Measurements from ENCODE around the gene CCDC12. TPM values are rescaled to one million over a fixed set of nuclear protein-coding genes. Genes with fewer than 3 reads are reported as not detected.

The CCDC12 gene
- total and polyA plus RNA-seq, 9 of the 15 experiments (the other 6 are each of a cell fraction or from before 2014, with no cell fraction given): 8.9 to 201 (median 86.9) TPM

DNA sequence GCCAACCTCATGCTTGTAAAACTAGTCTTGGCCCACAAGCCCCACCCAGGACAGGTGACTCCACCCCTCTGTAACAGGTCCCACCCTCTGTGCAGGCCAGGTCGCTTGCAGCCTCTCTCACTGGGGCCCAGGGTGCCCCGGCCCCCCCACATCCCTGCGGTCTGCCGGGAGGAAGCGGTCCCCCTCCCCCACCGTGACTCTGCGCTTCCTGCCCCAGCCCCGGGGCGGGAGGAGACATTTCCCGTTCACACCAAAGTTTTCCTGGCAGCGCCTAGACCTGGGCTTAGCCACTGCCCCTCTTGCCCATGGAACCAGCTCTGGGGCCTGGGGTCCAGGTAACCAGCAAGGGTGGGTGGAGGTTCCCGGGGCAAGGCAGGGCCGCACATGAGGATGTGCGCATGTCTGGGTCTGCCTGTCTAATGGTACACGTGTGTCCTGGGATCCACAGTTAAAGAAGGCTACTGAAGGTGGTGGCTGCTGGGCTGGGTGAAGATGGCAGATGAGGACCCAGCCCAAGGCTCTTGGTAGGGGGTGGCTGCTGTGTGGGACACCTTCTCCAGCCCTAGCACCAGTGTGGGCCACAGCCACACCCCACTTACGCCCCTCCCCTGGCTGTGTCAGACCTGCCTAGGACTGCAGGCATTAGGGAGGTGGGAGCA lies 11.3 kb upstream of the CCDC12 start (continued):
- TF ChIP-seq SRSF3 (IDR thresholded peaks at IDR 0.05; ENCODE audit: insufficient read depth, low read length) (0 out of 2 replicates have a peak, but pooled peaks have one; percentile 68), DIDO1 (tag; IDR thresholded peaks at IDR 0.05; ENCODE audit: low read depth) (no peak), ZEB2 (IDR thresholded peaks at IDR 0.05) (peak; percentile 43), GTF2A2 (tag; IDR thresholded peaks at IDR 0.05) (no peak), ZNF146 (CRISPR knock-in tag; IDR thresholded peaks at IDR 0.05; ENCODE audit: unreplicated experiment) (no peak)
- TF ChIP-seq, protein P1, sequence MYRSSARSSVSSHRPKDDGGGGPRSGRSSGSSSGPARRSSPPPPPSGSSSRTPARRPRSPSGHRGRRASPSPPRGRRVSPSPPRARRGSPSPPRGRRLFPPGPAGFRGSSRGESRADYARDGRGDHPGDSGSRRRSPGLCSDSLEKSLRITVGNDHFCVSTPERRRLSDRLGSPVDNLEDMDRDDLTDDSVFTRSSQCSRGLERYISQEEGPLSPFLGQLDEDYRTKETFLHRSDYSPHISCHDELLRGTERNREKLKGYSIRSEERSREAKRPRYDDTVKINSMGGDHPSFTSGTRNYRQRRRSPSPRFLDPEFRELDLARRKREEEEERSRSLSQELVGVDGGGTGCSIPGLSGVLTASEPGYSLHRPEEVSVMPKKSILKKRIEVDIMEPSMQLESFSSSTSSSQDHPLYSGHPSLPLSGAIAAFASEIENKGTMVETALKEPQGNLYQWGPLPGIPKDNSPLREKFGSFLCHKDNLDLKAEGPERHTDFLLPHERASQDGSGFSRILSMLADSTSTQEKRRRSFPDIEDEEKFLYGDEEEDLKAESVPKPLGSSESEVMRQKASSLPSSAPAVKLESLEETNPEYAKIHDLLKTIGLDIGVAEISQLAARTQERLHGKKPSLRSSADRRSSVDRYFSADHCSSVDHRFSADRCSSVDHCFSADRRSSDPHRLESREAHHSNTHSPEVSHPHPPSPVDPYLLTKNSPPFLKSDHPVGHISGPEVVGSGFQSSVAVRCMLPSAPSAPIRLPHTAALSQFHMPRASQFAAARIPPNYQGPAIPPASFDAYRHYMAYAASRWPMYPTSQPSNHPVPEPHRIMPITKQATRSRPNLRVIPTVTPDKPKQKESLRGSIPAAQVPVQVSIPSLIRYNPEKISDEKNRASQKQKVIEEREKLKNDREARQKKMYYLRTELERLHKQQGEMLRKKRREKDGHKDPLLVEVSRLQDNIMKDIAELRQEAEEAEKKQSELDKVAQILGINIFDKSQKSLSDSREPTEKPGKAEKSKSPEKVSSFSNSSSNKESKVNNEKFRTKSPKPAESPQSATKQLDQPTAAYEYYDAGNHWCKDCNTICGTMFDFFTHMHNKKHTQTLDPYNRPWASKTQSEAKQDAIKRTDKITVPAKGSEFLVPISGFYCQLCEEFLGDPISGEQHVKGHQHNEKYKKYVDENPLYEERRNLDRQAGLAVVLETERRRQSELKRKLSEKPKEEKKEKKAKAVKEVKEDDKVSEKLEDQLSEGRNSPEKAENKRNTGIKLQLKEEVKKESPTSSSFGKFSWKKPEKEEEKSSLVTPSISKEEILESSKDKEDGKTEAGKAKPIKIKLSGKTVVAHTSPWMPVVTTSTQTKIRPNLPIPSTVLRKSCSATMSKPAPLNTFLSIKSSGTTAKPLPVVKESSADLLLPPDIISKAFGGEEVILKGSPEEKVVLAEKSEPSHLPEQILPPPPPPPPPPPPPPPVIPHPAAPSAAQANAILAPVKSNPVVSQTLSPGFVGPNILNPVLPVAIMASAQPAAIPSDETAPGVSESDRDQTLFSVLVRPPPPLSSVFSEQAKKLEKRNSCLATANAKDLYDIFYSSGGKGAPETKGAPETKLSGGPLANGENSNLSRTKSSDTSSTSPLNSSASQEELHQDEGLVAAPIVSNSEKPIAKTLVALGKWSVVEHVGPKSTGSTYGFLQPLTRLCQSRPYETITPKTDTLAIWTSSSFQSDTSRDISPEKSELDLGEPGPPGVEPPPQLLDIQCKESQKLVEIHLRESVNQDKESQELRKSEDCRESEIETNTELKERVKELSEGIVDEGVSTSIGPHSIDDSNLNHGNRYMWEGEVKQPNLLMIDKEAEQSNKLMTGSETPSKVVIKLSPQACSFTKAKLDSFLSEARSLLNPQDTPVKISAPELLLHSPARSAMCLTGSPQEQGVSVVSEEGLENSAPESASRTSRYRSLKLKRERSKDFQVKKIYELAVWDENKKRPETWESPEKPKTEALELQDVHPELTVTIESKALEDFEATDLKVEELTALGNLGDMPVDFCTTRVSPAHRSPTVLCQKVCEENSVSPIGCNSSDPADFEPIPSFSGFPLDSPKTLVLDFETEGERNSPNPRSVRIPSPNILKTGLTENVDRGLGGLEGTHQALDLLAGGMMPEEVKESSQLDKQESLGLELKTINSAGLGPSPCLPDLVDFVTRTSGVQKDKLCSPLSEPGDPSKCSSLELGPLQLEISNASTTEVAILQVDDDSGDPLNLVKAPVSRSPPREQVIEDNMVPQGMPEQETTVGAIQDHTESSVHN (IDR thresholded peaks at IDR 0.05; ENCODE audit: borderline replicate concordance in 1 of 2, low read depth in 1 of 2): no peak
- TF ChIP-seq, protein P2, sequence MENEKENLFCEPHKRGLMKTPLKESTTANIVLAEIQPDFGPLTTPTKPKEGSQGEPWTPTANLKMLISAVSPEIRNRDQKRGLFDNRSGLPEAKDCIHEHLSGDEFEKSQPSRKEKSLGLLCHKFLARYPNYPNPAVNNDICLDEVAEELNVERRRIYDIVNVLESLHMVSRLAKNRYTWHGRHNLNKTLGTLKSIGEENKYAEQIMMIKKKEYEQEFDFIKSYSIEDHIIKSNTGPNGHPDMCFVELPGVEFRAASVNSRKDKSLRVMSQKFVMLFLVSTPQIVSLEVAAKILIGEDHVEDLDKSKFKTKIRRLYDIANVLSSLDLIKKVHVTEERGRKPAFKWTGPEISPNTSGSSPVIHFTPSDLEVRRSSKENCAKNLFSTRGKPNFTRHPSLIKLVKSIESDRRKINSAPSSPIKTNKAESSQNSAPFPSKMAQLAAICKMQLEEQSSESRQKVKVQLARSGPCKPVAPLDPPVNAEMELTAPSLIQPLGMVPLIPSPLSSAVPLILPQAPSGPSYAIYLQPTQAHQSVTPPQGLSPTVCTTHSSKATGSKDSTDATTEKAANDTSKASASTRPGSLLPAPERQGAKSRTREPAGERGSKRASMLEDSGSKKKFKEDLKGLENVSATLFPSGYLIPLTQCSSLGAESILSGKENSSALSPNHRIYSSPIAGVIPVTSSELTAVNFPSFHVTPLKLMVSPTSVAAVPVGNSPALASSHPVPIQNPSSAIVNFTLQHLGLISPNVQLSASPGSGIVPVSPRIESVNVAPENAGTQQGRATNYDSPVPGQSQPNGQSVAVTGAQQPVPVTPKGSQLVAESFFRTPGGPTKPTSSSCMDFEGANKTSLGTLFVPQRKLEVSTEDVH (IDR thresholded peaks at IDR 0.05; ENCODE audit: low read depth, partially characterized antibody): peak; percentile 28
- TF ChIP-seq, protein P3, sequence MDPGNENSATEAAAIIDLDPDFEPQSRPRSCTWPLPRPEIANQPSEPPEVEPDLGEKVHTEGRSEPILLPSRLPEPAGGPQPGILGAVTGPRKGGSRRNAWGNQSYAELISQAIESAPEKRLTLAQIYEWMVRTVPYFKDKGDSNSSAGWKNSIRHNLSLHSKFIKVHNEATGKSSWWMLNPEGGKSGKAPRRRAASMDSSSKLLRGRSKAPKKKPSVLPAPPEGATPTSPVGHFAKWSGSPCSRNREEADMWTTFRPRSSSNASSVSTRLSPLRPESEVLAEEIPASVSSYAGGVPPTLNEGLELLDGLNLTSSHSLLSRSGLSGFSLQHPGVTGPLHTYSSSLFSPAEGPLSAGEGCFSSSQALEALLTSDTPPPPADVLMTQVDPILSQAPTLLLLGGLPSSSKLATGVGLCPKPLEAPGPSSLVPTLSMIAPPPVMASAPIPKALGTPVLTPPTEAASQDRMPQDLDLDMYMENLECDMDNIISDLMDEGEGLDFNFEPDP (CRISPR knock-in tag; IDR thresholded peaks at IDR 0.05): 0 out of 2 replicates have a peak, but pooled peaks have one; percentile 42
- TF ChIP-seq, protein P4, sequence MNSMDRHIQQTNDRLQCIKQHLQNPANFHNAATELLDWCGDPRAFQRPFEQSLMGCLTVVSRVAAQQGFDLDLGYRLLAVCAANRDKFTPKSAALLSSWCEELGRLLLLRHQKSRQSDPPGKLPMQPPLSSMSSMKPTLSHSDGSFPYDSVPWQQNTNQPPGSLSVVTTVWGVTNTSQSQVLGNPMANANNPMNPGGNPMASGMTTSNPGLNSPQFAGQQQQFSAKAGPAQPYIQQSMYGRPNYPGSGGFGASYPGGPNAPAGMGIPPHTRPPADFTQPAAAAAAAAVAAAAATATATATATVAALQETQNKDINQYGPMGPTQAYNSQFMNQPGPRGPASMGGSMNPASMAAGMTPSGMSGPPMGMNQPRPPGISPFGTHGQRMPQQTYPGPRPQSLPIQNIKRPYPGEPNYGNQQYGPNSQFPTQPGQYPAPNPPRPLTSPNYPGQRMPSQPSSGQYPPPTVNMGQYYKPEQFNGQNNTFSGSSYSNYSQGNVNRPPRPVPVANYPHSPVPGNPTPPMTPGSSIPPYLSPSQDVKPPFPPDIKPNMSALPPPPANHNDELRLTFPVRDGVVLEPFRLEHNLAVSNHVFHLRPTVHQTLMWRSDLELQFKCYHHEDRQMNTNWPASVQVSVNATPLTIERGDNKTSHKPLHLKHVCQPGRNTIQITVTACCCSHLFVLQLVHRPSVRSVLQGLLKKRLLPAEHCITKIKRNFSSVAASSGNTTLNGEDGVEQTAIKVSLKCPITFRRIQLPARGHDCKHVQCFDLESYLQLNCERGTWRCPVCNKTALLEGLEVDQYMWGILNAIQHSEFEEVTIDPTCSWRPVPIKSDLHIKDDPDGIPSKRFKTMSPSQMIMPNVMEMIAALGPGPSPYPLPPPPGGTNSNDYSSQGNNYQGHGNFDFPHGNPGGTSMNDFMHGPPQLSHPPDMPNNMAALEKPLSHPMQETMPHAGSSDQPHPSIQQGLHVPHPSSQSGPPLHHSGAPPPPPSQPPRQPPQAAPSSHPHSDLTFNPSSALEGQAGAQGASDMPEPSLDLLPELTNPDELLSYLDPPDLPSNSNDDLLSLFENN (IDR thresholded peaks at IDR 0.05; ENCODE audit: low read depth in 2 of 2, low read length in 2 of 2): peak in 1 of 2 experiments; percentile 81; a peak in 1 of 4 replicates
